Naive B cell (primary cell): Measurements from ENCODE around the gene DTL. TPM values are rescaled to one million over a fixed set of nuclear protein-coding genes. Genes with fewer than 3 reads are reported as not detected.

ENCODE experiments used
- ATAC-seq, 2 donors: fragments of 150-1000 bp; cut with Tn5 transposase; 2 replicates each; pipeline ENCODE4 v1.10.0; 2021; ENCODE audit warnings: low read depth in 2 of 2, mild to moderate bottlenecking in 2 of 2, moderate library complexity in 2 of 2
- DNase-seq: peaks from one replicate; pipeline ENCODE4 v3.0.0; 2022
- H3K27ac Mint-ChIP-seq, 6 donors: one replicate each; pipeline ENCODE4 v1.8.0; 2020 to 2022; ENCODE audit warnings: mild to moderate bottlenecking in 6 of 6, mixed read lengths in 6 of 6, moderate library complexity in 5 of 6, inconsistent platforms in 2 of 6
- H3K27me3 Mint-ChIP-seq, 3 donors: one replicate each; pipeline ENCODE4 v1.8.0; 2021 to 2022; ENCODE audit warnings: mixed read lengths in 3 of 3, mild to moderate bottlenecking in 1 of 3
- H3K36me3 Mint-ChIP-seq, 2 donors: one replicate each; pipeline ENCODE4 v1.8.0; 2020 to 2022; ENCODE audit warnings: mixed read lengths in 2 of 2, inconsistent platforms in 1 of 2, mild to moderate bottlenecking in 1 of 2
- H3K4me1 Mint-ChIP-seq, 3 donors: one replicate each; pipeline ENCODE4 v1.8.0; 2020 to 2022; ENCODE audit warnings: mixed read lengths in 3 of 3, inconsistent platforms in 1 of 3, mild to moderate bottlenecking in 1 of 3, moderate library complexity in 1 of 3
- H3K4me3 Mint-ChIP-seq, 8 donors: one replicate each; pipeline ENCODE4 v1.8.0; 2020 to 2022; ENCODE audit warnings: mild to moderate bottlenecking in 8 of 8, mixed read lengths in 8 of 8, moderate library complexity in 8 of 8, inconsistent platforms in 2 of 8
- H3K9me3 Mint-ChIP-seq, 7 donors: one replicate each; pipeline ENCODE4 v1.8.0; 2020 to 2022; ENCODE audit warnings: mixed read lengths in 7 of 7, mild to moderate bottlenecking in 5 of 7, inconsistent platforms in 2 of 7, moderate library complexity in 1 of 7
- polyA plus RNA-seq, 6 donors: library from polyadenylated mRNA; unstranded; fragments of 300-500 nt; fragmentation: Illumina TruSeq; gene quantifications; one replicate each; pipeline ENCODE4 v1.2.3, GENCODE V29; 2021; ENCODE audit warnings: low read depth in 6 of 6

DTL gene
- polyA plus RNA-seq, 6 donors from 2014 or later, result 0.17 to 1.2 (median 0.71) TPM; not detected in 1

- Mint-ChIP-seq H3K4me3 (no peak overlapping the region), H3K27ac (no peak overlapping the region), H3K27me3 (no peaks in the 10 kb centered on the region), H3K36me3 (no peaks in the 10 kb centered on the region), H3K9me3 (peaks cover 0 to 9% (median 5%) of the 10 kb centered on the region in 7 donors), H3K4me1 (peaks cover 0 to 3% (median 0%) of the 10 kb centered on the region in 3 donors)
- ATAC-seq (no peak), DNase-seq (no peak)
Measured at GRCh38 chr1:212133319-212133718, 97.8 kb downstream of the DTL start.

- H3K4me1 Mint-ChIP-seq, result peaks cover 0 to 3% (median 0%) of the 10 kb centered on the region in 3 donors
- H3K36me3 Mint-ChIP-seq, result no peaks in the 10 kb centered on the region
- ATAC-seq, result no peak
- no peaks in the 10 kb centered on the region for H3K27me3 Mint-ChIP-seq
- no peak overlapping the region for H3K27ac Mint-ChIP-seq
- DNase-seq, result no peak
- no peak overlapping the region for H3K4me3 Mint-ChIP-seq
- H3K9me3 Mint-ChIP-seq, result peaks cover 0 to 9% (median 5%) of the 10 kb centered on the region in 7 donors
Measured at GRCh38 chr1:212135166-212135565, 99.6 kb downstream of the DTL start.

DNA sequence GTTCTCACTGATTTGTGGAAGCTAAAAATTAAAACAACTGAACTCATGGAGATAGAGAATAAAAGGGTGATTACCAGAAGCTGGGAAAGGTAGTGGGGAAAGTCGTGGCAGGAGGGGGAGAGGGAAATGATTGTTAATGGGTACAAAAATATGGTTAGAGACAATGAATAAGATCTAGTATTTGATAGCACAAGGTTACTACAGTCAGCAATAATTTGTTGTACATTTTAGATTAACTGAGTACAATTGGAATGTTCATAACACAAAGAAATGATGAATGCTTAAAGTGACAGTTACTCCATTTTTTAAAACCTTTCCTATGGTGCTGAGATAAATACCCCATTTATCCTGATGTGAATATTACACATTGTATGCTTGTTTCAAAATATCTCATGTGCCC lies 102.3 kb downstream of the DTL start:
- Mint-ChIP-seq H3K27me3 (no peaks in the 10 kb centered on the region), H3K9me3 (peaks cover 0 to 9% (median 5%) of the 10 kb centered on the region in 7 donors), H3K36me3 (no peaks in the 10 kb centered on the region), H3K4me3 (no peak overlapping the region), H3K4me1 (peaks cover 0 to 3% (median 0%) of the 10 kb centered on the region in 3 donors), H3K27ac (peak overlapping the region in 1 of 6 donors; percentile 16)
- DNase-seq (no peak), ATAC-seq (no peak)

DNA sequence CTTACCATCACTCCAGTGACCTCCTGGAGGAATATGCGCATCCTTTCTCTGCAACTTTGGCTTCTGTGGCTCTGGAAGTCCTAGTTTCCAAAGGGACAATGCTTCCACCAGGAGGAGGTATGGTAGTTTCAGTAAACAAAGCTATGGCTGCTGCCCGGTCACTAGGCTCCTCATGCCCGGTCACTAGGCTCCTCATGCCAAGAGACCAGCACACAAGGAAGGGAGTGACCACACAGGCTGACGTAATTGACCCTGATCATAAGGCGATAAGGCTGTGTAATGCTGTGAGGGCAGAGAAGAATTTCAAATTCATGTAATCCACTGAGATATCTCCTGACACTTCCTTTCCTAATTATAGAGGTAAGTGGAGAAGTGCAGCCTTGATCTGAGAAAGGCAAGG lies 102.9 kb downstream of the DTL start:
- Mint-ChIP-seq H3K36me3 (no peaks in the 10 kb centered on the region), H3K4me3 (no peak overlapping the region), H3K4me1 (peaks cover 0 to 3% (median 0%) of the 10 kb centered on the region in 3 donors), H3K27ac (no peak overlapping the region), H3K27me3 (no peaks in the 10 kb centered on the region), H3K9me3 (peaks cover 0 to 9% (median 5%) of the 10 kb centered on the region in 7 donors)
- DNase-seq (no peak), ATAC-seq (no peak)

DNA sequence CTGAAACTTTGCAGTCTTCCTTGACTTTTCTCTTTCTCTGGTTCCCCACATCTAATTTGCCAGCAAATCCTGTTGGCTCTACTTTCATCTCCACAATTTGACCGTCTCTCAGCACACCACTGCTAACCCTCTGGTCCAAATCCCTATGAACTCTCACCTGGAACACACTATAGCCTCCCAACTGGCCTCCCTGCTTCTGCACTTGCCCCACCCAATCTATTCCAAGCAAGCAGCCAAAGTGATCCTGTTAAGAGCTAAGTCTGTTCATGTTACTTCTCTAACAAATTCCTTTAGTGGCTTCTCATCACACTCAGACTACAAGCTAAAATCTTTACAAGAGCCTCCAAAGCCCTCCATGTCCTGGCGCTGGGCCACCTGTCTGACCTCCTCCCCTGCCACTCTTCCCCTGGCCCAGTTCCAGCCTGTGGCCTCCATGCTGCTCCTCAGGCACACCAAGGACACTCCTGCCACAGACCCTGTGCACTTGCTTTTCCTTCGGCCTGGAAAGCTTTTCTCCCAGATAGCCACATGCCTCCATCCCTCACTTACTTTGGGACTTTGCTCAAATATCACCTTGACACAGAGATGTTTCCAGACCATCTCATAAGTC lies 104.1 kb downstream of the DTL start:
- Mint-ChIP-seq H3K9me3 (peaks cover 0 to 6% (median 3%) of the 10 kb centered on the region in 7 donors), H3K4me1 (peaks cover 0 to 3% (median 0%) of the 10 kb centered on the region in 3 donors)

GRCh38 chr1:212141404-212141803 lies 105.9 kb downstream of the DTL start:
- H3K4me1 Mint-ChIP-seq, result peaks cover 0 to 3% (median 0%) of the 10 kb centered on the region in 3 donors
- no peak for DNase-seq
- peaks cover 0 to 2% (median 0%) of the 10 kb centered on the region in 7 donors for H3K9me3 Mint-ChIP-seq
- H3K27ac Mint-ChIP-seq, result no peak overlapping the region
- H3K4me3 Mint-ChIP-seq, result no peak overlapping the region
- H3K27me3 Mint-ChIP-seq, result no peaks in the 10 kb centered on the region
- no peak for ATAC-seq
- no peaks in the 10 kb centered on the region for H3K36me3 Mint-ChIP-seq

More for the DNA sequence above, 104.1 kb downstream of the DTL start:
- no peak for ATAC-seq
- no peak overlapping the region for H3K4me3 Mint-ChIP-seq
- no peaks in the 10 kb centered on the region for H3K36me3 Mint-ChIP-seq
- no peak overlapping the region for H3K27ac Mint-ChIP-seq
- no peaks in the 10 kb centered on the region for H3K27me3 Mint-ChIP-seq
- no peak for DNase-seq

DNA sequence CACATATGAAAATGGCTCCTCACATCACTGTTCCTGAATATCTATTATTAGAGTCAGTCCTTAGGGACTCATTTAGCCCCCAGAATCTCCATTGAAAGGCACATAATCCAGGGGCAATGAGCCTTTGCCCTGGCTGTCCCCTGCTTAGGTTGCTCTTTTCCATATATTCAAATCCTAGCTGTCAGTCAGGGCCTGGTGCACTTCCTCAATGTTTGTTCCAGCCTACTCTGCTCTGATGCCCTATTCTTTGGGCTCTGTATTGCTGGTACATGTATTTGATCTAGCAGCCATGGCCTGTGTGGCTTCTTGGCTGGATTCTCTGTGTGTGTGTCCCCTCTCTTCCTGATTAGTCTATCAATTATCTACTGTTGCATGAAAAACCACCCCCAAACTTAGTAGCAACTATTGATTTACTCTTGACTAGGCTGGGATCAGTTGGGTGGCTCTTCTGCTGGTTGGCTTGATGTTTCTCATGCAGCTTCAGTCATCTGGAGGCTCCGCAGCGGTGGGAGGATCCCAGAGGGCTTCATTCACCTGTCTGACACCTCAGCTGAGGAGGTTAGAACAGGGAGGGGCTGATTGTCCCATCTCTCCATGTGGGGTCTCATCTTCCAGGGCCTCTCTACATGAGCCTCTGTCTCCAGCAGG lies 107.5 kb downstream of the DTL start:
- Mint-ChIP-seq H3K36me3 (no peaks in the 10 kb centered on the region), H3K4me3 (no peak overlapping the region), H3K27me3 (no peaks in the 10 kb centered on the region), H3K4me1 (no peaks in the 10 kb centered on the region), H3K27ac (peak overlapping the region in 1 of 6 donors; percentile 41), H3K9me3 (peaks cover 0 to 2% (median 0%) of the 10 kb centered on the region in 7 donors)
- ATAC-seq (no peak), DNase-seq (no peak)

- no peaks in the 10 kb centered on the region for H3K36me3 Mint-ChIP-seq
- peaks cover 0 to 2% (median 0%) of the 10 kb centered on the region in 7 donors for H3K9me3 Mint-ChIP-seq
- DNase-seq (no peak), ATAC-seq (no peak)
- H3K27me3 Mint-ChIP-seq, result no peaks in the 10 kb centered on the region
- no peak overlapping the region for H3K27ac Mint-ChIP-seq
- peaks cover 0 to 2% (median 0%) of the 10 kb centered on the region in 3 donors for H3K4me1 Mint-ChIP-seq
- H3K4me3 Mint-ChIP-seq, result peak overlapping the region in 1 of 8 donors; percentile 34
Measured at GRCh38 chr1:212147581-212148033, 112.1 kb downstream of the DTL start.

DNA sequence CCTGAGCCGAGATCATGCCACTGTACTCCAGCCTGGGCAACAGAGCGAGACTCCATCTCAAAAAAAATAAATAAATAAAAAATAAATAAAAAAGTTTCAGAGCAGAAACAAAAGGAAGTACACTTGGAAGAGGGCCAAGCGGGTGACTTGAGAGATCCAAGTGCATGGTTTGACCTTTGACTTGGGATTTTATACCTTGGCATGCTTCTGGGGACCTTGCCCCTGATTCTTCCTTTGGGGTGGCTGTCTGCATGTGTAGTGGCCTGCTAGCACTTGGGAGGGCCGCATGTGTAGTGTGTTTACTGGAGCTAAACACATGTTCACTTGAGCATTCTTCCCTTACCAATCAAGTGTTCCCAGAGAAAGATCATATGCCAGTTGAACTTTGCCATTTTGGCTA lies 114.0 kb downstream of the DTL start:
- Mint-ChIP-seq H3K9me3 (peaks cover 0 to 7% (median 2%) of the 10 kb centered on the region in 7 donors), H3K27me3 (no peaks in the 10 kb centered on the region), H3K36me3 (no peaks in the 10 kb centered on the region), H3K4me3 (no peak overlapping the region), H3K4me1 (peaks cover 0 to 2% (median 0%) of the 10 kb centered on the region in 3 donors), H3K27ac (no peak overlapping the region)
- ATAC-seq (no peak), DNase-seq (no peak)

DNA sequence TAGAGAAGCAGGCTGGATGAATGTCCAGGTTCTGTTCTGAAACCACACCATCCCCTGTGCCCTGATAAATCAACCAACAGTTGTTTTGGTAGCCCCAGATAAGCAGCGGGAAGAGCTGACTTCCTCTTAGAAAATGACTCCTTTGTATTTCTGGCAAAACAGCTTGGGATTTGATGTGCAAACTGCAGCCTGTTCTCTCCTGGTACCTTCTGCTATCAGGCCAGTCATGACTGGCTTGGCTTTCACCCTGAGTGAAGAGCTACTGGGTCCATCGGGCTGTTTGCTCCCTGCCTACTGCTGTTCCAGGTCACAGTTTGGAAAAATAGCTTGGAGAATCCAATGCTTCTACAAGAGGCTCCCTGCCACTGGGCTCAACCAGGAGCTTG lies 116.8 kb downstream of the DTL start:
- H3K27me3 Mint-ChIP-seq, result no peaks in the 10 kb centered on the region
- no peak overlapping the region for H3K4me3 Mint-ChIP-seq
- H3K36me3 Mint-ChIP-seq, result no peaks in the 10 kb centered on the region
- H3K27ac Mint-ChIP-seq, result peak overlapping the region in 1 of 6 donors; percentile 12
- H3K4me1 Mint-ChIP-seq, result peaks cover 0 to 2% (median 0%) of the 10 kb centered on the region in 3 donors
- ATAC-seq (no peak), DNase-seq (no peak)
- peaks cover 0 to 11% (median 2%) of the 10 kb centered on the region in 7 donors for H3K9me3 Mint-ChIP-seq

- H3K27ac Mint-ChIP-seq, result peak overlapping the region in 1 of 6 donors; percentile 12
- H3K9me3 Mint-ChIP-seq, result peaks cover 0 to 11% (median 2%) of the 10 kb centered on the region in 7 donors
- no peaks in the 10 kb centered on the region for H3K27me3 Mint-ChIP-seq
- H3K4me3 Mint-ChIP-seq, result no peak overlapping the region
- no peak for ATAC-seq
- peaks cover 0 to 2% (median 0%) of the 10 kb centered on the region in 3 donors for H3K4me1 Mint-ChIP-seq
- no peaks in the 10 kb centered on the region for H3K36me3 Mint-ChIP-seq
- DNase-seq, result no peak
Measured at GRCh38 chr1:212152869-212153268, 117.3 kb downstream of the DTL start.

- no peak overlapping the region for H3K4me3 Mint-ChIP-seq
- no peaks in the 10 kb centered on the region for H3K36me3 Mint-ChIP-seq
- no peaks in the 10 kb centered on the region for H3K27me3 Mint-ChIP-seq
- DNase-seq (no peak), ATAC-seq (no peak)
- peaks cover 0 to 11% (median 2%) of the 10 kb centered on the region in 7 donors for H3K9me3 Mint-ChIP-seq
- peaks cover 0 to 2% (median 0%) of the 10 kb centered on the region in 3 donors for H3K4me1 Mint-ChIP-seq
- H3K27ac Mint-ChIP-seq, result no peak overlapping the region
Measured at GRCh38 chr1:212153635-212154034, 118.1 kb downstream of the DTL start.
